ENCODE results near the gene MEX3A. TPM values are rescaled to one million over a fixed set of nuclear protein-coding genes. Genes with fewer than 3 reads are reported as not detected.

Gene MEX3A
- total and polyA plus RNA-seq, 10 of the 15 experiments (the other 5 are each of a cell fraction or from before 2014, with no cell fraction given), result 0.11 to 5.1 (median 1.7) TPM

- ATAC-seq, result no peak
- Histone ChIP-seq H3K4me3 (no peak overlapping the region), H3K36me3 (ENCODE audit: control insufficient read depth in 2 of 2, insufficient read depth in 2 of 2, low read length in 1 of 2) (peaks cover 0 to 14% of the 10 kb centered on the region in 2 experiments; a peak in 3 of 4 replicates), H3K9ac (ENCODE audit: control insufficient read depth, insufficient read depth, low read length) (no peak overlapping the region), H4K20me1 (ENCODE audit: control insufficient read depth, insufficient read depth) (no peaks in the 10 kb centered on the region), H3K27me3 (replicated peaks in 1 of 2; ENCODE audit: control insufficient read depth in 2 of 2, insufficient read depth in 2 of 2, low read length in 1 of 2) (no peaks in the 10 kb centered on the region), H2AFZ (ENCODE audit: control insufficient read depth, low read depth, low read length) (no peak overlapping the region), H3K4me2 (ENCODE audit: control insufficient read depth, insufficient read depth) (no peak overlapping the region), H3K79me2 (ENCODE audit: control insufficient read depth, insufficient read depth, low read length) (peaks cover 27% of the 10 kb centered on the region), H3K9me3 (replicated peaks; ENCODE audit: control insufficient read depth, insufficient read depth, low read length) (no peaks in the 10 kb centered on the region), H3K27ac (ENCODE audit: control insufficient read depth, insufficient read depth) (no peak overlapping the region), H3K4me1 (ENCODE audit: control insufficient read depth, insufficient read depth, low read length) (peaks cover 43% of the 10 kb centered on the region)
- ChIA-PET SMC1A (ENCODE audit: uncharacterized antibody, unreplicated experiment) (interaction anchor here (1.1 to 23.6 kb wide), 8 partner anchors 13 to 189 kb away, joined by 3 to 874 read pairs (median 12); partner anchors contain the start of gene LMNA), RAD21 (ENCODE audit: unreplicated experiment) (interaction anchor here (0.8 to 22.2 kb wide), 8 partner anchors 11 to 97 kb away, joined by 3 to 695 read pairs (median 10); partner anchors contain the start of gene LMNA), POLR2A (interaction anchor here (0.6 to 7.0 kb wide), 4 partner anchors 13 to 152 kb away, joined by 3 to 89 read pairs (median 33); partner anchors contain the start of genes LMNA and SMG5), CTCF (interaction anchor here (0.7 to 25.7 kb wide), 22 partner anchors 11 to 192 kb away, joined by 3 to 1294 read pairs (median 7); partner anchors contain the start of genes LMNA and SMG5)
- intact Hi-C loops (cut with micrococcal nuclease; ENCODE audit: unreplicated experiment), result loop anchor here (1.0 kb wide), 2 partner anchors 34 to 40 kb away; no protein-coding TSS in a partner anchor
- BruUV-seq (replicated peaks), result no TSS peak
- 74% methylated on average over 6 of the region's 6 CpGs for WGBS (ENCODE audit: insufficient coverage, insufficient replicate concordance, low lambda C conversion rate, missing lambda C conversion rate)
- in situ Hi-C loops (cut with MboI), result loop anchor here (5.0 kb wide), 1 partner anchor 38 kb away; no protein-coding TSS in a partner anchor
- no peak for FAIRE-seq
- no peak for DNase-seq (ENCODE audit: low read depth, low spot score)
- no peak for TF ChIP-seq SMAD5 (IDR thresholded peaks at IDR 0.05; ENCODE audit: low read depth)
- no peak for TF ChIP-seq MEF2A (IDR thresholded peaks at IDR 0.05; ENCODE audit: insufficient read depth, low read depth, low read length)
- TF ChIP-seq HDAC2 (IDR thresholded peaks at IDR 0.05), result no peak
- TF ChIP-seq STAT3 (IDR thresholded peaks at IDR 0.05; ENCODE audit: low read depth, low read length), result no peak
- TF ChIP-seq SMARCA5 (IDR thresholded peaks at IDR 0.05), result no peak; the same call in 1 of the 2 replicates
- TF ChIP-seq, protein P1, sequence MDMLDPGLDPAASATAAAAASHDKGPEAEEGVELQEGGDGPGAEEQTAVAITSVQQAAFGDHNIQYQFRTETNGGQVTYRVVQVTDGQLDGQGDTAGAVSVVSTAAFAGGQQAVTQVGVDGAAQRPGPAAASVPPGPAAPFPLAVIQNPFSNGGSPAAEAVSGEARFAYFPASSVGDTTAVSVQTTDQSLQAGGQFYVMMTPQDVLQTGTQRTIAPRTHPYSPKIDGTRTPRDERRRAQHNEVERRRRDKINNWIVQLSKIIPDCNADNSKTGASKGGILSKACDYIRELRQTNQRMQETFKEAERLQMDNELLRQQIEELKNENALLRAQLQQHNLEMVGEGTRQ (IDR thresholded peaks at IDR 0.05; ENCODE audit: borderline replicate concordance, low read depth, low read length), result no peak
- no peak for TF ChIP-seq CTCF (IDR thresholded peaks at IDR 0.05 in 2 of 3, conservative IDR thresholded peaks at IDR 0.05 in 1 of 3; ENCODE audit: control insufficient read depth in 2 of 3, extremely low read depth in 1 of 3, insufficient read depth in 1 of 3, low read depth in 3 of 3, low read length in 3 of 3)
- no peak for TF ChIP-seq CBX3 (IDR thresholded peaks at IDR 0.05; ENCODE audit: borderline replicate concordance, low read depth)
- no peak for TF ChIP-seq SRF (IDR thresholded peaks at IDR 0.05; ENCODE audit: low read depth in 2 of 2, low read length in 2 of 2)
- TF ChIP-seq ZBED1 (IDR thresholded peaks at IDR 0.05; ENCODE audit: borderline replicate concordance), result no peak
- no peak for TF ChIP-seq NR2F1 (conservative IDR thresholded peaks at IDR 0.05)
- TF ChIP-seq ZBTB40 (IDR thresholded peaks at IDR 0.05; ENCODE audit: borderline replicate concordance), result no peak
- TF ChIP-seq CBX5 (IDR thresholded peaks at IDR 0.05; ENCODE audit: low read depth), result no peak
- no peak for TF ChIP-seq NR2C2 (IDR thresholded peaks at IDR 0.05; ENCODE audit: borderline replicate concordance, control insufficient read depth, insufficient read length, low read depth)
- TF ChIP-seq YBX1 (IDR thresholded peaks at IDR 0.05), result no peak
- TF ChIP-seq BMI1 (IDR thresholded peaks at IDR 0.05; ENCODE audit: borderline replicate concordance), result no peak
- TF ChIP-seq MLLT1 (IDR thresholded peaks at IDR 0.05), result no peak
Observed at GRCh38 chr1:156130578-156130942, 48.3 kb upstream of the MEX3A start.

Data from GM12878 (cell line).